GM13977 (cell line): Measurements from ENCODE around the gene PNPLA3.

Source experiments
- DNase-seq: peaks from one replicate; pipeline ENCODE4 v3.0.0; 2012; ENCODE audit warnings: low spot score
- CTCF ChIP-seq: IDR thresholded peaks from 2 replicates; pipeline ENCODE4 v1.5.1; 2012; ENCODE audit warnings: mild to moderate bottlenecking, control low read depth; ENCODE audit not compliant: insufficient read depth; ENCODE audit errors: extremely low read depth, missing control alignments
- in situ Hi-C: fragments of 300-500 bp; cut with MboI; formaldehyde crosslinking; loops from one replicate; pipeline ENCODE4 v1.12.0; 2022; ENCODE audit warnings: low sequenced_read_pairs, low pct_unique_long_range_greater_than_20kb, mixed read lengths, inconsistent platforms; ENCODE audit not compliant: unreplicated experiment

PNPLA3 gene

GRCh38 chr22:43884600-43885318 lies 38.8 kb upstream of the PNPLA3 start:
- TF ChIP-seq CTCF = peak; percentile 85
- in situ Hi-C loops = no loop called here
- peak; percentile 86 for DNase-seq

- TF ChIP-seq CTCF = no peak
- in situ Hi-C loops = no loop called here
- no peak for DNase-seq
Measured at GRCh38 chr22:43885319-43885671, 38.3 kb upstream of the PNPLA3 start.

GRCh38 chr22:43885786-43886185 lies 37.8 kb upstream of the PNPLA3 start:
- no peak for TF ChIP-seq CTCF
- in situ Hi-C loops = no loop called here
- no peak for DNase-seq

- TF ChIP-seq CTCF = no peak
- in situ Hi-C loops = no loop called here
- DNase-seq = no peak
Measured at GRCh38 chr22:43886231-43886630, 37.4 kb upstream of the PNPLA3 start.

GRCh38 chr22:43887391-43887790 lies 36.2 kb upstream of the PNPLA3 start:
- no peak for DNase-seq
- TF ChIP-seq CTCF = no peak
- in situ Hi-C loops = no loop called here

- TF ChIP-seq CTCF = no peak
- in situ Hi-C loops = no loop called here
- DNase-seq = no peak
Measured at GRCh38 chr22:43888740-43889139, 34.9 kb upstream of the PNPLA3 start.
